GM21825 (cell line): ENCODE measurements around the gene NLRP6.
"Not testable (repeated sequence)": the region's sequence is repeated elsewhere in the genome, so short reads cannot be mapped to it uniquely, and the experiment has no call there.

ENCODE experiments used
- ATAC-seq: cut with Tn5 transposase; IDR thresholded peaks from one replicate; pipeline ENCODE4 v1.9.1; 2021; ENCODE audit warnings: mild to moderate bottlenecking, moderate library complexity; ENCODE audit not compliant: unreplicated experiment

NLRP6 gene

GRCh38 chr11:319121-319887 is 41.1 kb downstream of the NLRP6 start:
- ATAC-seq = not testable (repeated sequence)

GRCh38 chr11:319888-320273 is 41.7 kb downstream of the NLRP6 start:
- not testable (repeated sequence) for ATAC-seq

- ATAC-seq = no peak
Measured at GRCh38 chr11:324156-324555, 45.9 kb downstream of the NLRP6 start.

- not testable (repeated sequence) for ATAC-seq
Measured at GRCh38 chr11:324593-325517, 46.6 kb downstream of the NLRP6 start.

DNA sequence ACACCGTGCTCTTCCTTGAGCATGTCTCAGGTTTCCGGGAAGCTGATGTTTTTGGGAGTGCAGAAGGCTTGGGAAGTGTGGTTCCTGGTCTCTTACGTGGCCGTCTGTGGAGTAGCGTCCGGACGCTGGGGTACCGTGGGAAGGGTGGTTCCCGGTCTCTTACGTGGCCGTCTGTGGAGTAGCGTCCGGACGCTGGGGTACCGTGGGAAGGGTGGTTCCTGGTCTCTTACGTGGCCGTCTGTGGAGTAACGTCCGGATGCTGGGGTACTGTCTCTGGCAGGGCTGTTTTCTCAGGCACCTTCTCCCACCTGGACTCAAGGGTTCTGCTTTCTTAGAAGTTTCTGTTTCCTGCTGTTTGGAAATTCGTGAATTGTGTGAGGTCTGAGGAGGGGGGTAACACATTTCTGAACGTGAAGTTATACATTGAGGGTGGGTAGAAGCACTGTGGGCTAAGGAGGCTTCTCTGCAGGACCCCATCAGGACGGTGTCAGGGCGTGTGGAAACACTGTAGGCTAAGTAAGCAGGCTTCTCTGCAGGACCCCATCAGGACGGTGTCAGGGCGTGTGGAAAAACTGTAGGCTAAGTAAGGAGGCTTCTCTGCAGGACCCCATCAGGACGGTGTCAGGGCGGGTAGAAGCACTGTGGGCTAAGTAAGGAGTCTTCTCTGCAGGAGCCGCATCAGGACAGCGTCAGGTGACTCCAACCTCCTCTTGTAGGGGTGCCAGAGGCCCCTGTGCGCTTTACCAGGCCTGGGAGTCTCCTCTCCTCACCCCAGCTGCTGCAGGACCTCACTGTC is 47.8 kb downstream of the NLRP6 start:
- ATAC-seq = no peak

GRCh38 chr11:326592-326841 is 48.3 kb downstream of the NLRP6 start:
- no peak for ATAC-seq

DNA sequence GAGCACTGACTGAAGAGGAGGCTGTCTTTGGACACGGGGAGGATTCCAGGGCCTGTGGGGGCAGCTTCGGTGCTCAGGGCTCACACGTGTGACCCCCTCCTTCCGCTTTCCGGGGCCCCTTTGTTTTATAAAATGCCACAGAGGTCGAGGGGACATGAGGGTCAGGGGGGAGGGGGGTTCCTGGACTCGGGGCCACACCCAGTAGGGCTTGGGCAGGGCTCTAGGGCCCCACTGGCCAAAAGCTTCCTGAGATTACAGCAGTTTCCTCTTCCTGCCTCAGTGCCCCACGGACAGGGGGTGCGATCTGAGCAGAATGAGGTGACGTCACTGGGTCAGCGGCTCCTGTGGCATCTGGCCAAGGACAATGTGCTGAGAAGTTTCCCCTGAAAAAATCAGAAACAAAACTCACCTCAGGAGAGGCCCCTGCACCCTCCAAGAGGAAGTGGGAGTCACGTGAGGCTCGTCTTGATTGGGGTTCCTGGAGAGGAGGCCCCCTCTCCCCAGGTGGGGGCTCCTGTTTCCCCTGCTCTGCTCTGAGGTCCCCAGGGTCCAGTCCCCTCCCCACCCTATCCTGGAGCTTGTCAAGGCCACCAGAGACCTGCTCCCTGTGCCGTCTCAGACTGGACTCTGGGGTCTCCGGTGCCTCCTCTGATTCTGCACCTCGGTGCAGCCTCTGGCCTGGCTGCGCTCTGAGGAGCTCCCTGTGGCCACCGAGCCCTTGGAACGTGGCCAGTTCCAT is 48.8 kb downstream of the NLRP6 start:
- peak; percentile 68 for ATAC-seq

- ATAC-seq = no peak
Measured at GRCh38 chr11:327581-327923, 49.3 kb downstream of the NLRP6 start.

DNA sequence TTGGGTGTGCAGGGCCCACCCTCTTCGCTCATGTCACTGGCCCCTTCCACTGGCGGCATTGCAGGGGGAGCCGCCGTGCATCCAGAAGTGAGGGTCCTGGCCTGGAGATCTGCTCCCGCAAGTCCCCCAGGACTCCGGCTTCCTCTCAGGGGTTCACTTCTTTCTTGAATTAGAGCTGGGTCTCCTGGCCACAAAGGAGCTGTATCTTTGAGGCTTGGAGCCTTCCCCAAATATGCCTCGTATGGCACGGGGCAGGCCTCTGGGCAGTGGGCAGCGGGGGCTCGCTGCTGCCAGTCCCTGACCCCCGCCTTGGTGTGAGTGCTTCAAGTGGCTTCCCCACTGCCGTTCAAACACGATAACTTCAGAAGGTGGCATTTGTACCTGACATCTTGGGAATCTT is 49.8 kb downstream of the NLRP6 start:
- ATAC-seq = no peak

DNA sequence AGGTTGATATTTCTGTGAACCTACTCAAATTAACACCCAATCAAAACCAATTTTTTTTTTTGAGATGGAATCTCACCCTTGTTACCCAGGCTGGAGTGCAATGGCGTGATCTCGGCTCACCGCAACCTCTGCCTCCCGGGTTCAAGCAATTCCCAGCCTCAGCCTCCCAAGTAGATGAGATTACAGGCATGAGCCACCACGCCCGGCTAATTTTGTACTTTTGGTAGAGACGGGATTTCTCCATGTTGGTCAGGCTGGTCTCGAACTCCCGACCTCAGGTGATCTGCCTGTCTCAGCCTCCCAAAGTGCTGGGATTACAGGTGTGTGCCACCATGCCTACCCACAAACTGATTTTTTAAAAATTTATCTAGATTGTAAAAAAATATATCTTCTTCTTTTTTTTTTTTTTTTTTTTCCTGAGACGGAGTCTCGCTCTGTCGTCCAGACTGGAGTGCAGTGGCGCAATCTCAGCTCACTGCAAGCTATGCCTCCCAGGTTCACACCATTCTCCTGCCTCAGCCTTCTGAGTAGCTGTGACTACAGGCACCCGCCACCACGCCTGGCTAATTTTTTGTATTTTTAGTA is 50.4 kb downstream of the NLRP6 start:
- ATAC-seq = not testable (repeated sequence)

DNA sequence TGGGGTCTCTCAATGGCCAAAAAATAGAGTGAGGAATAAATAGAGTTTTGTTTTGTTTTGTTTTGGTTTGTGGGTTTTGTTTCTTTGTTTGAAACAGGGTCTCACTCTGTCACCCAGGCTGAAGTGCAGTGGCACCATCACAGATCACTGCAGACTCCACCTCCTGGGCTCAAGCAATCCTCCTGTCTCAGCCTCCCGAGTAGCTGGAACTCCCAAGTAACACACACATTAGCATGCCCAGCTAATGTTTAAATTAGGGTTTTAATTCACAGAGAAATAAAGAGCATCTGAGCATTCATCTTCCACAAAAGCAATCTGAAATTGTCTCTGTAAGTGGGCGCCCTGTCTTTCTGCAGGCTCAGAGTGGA is 51.7 kb downstream of the NLRP6 start:
- ATAC-seq = no peak

- no peak for ATAC-seq
Measured at GRCh38 chr11:330307-330693, 52.1 kb downstream of the NLRP6 start.

DNA sequence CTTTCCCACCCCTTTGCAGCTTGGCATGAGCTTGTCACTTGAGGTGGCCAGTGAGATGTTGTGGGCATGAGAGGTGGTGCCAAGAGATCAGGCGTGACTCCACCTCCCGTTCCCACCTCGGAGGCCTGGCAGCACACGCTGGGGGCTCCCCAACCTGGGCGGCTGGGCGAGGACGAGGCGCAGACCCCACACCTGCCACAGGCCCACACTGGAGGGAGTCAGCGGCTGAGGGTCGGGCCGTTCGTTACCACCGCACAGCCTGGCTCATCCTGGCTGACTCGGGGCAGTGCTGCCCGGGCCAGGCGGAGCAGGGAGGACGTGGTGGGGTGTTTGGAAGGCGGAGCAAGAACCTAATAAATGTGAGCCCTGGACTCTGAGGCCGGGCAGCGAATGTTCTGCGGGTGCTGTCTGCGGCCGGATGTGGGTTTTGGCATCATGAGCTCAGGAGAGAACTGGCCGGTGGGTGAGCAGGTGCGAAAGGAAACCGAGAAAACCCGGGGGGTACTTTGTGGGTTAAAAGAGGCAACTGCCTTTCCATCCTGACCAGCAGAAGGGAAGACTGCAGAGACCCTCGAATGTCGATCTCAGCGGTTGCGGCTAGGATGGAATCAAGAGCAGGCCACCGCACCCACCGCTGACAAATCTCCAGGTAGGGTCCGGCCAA is 52.6 kb downstream of the NLRP6 start:
- no peak for ATAC-seq

DNA sequence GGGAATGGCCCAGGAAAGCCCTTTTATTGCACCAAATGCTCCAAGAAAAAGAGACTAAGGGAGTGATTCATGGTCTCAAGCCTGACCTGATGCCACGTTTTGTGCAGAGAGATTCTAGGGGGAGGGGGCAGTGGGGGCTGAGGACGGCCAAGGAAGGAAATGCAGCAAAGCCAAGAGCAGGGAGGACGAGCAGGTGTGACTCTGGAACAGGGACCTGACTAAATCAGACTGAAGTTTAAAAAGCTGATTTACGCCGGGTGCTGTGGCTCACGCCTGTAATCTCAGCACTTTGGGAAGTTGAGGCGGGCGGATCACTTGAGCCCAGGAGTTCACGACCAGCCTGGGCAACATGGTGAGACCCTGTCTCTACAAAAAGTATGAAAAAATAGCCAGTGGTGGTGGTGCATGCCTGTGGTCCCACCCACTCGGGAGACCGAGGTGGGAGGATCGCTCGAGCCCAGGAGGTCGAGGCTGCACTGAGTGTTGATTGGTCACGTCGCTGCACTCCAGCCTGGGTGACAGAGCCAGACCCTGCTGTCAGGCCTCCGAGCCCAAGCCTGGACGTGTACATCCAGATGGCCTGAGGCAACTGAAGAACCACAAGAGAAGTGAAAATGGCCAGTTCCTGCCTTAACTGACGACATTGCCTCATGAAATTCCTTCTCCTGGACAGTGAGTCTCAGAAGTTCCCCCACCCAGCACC is 53.3 kb downstream of the NLRP6 start:
- no peak for ATAC-seq

- no peak for ATAC-seq
Measured at GRCh38 chr11:332651-333480, 54.7 kb downstream of the NLRP6 start.

DNA sequence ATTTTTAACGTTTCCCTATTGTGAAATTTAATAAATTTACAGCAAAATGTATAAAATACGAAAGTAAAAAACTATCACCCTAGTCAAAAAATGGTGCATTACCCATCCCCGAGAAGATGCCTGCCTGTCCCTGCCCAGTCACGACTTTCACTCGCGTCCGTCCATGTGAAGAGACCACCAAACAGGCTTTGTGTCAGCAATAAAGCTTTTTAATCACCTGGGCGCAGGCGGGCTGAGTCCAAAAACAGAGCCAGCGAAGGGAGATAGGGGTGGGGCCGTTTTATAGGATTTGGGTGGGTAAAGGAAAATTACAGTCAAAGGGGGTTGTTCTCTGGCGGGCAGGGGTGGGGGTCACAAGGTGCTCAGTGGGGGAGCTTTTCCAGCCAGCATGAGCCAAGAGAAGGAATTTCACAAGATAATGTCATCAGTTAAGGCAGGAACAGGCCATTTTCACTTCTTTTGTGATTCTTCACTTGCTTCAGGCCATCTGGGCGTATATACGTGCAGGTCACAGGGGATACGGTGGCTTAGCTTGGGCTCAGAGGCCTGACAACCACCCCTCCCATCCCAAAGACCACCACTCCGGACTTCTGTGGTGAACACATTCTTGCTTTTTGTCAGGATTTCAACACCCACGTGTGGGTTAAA is 55.5 kb downstream of the NLRP6 start:
- ATAC-seq = not testable (repeated sequence)

GRCh38 chr11:334264-334994 is 56.2 kb downstream of the NLRP6 start:
- no peak for ATAC-seq
